Head of caudate nucleus (tissue), 42 donors: ENCODE results near the gene ERLEC1.

Experiments
- DNase-seq, 42 donors: peaks; one replicate each; pipeline versions ENCODE4 v3.0.0 to v3.0.0-alpha.2; 2020 to 2021; ENCODE audit warnings: mixed read lengths in 7 of 42
- intact Hi-C: fragments of 100-400 bp; cut with DNase I; formaldehyde crosslinking; loops from one replicate; pipeline ENCODE4 v1.15.0; 2022

Gene ERLEC1

GRCh38 chr2:53865962-53866361, 79.1 kb downstream of the ERLEC1 start:
- no peak for DNase-seq
- intact Hi-C loops, result no loop called here

GRCh38 chr2:53867169-53867568, 80.3 kb downstream of the ERLEC1 start:
- DNase-seq, result no peak
- intact Hi-C loops, result no loop called here

DNA sequence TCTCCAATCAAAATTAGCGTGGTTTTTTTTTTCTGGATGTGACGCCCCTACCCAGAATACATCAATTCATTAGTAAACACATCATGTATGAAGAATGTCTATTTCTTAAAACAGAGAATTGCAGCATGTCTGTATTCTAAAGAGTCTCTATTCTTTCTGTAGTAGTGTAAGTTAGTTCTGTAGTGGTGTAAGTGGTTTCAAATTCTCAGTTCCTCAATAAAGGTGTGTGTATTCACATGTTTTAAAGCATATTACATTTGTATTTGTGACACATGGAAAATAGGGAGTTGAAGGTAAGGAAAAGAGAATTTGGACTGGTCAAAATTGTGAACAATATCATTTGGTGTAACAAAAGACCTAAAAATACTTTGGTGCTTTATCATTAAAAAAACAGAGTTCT, 80.9 kb downstream of the ERLEC1 start:
- intact Hi-C loops, result no loop called here
- DNase-seq, result no peak
